Inferior parietal cortex (tissue), 1 donor: ENCODE results near the gene GNAQ.

ENCODE experiments used
- DNase-seq: peaks from one replicate; pipeline ENCODE4 v3.0.0-alpha.2; 2016; ENCODE audit errors: extremely low spot score

GNAQ gene

GRCh38 chr9:78031893-78032729, 500 bp upstream of the GNAQ start:
- peak; percentile 84 for DNase-seq

GRCh38 chr9:78030553-78031443, 813 bp downstream of the GNAQ start:
- no peak for DNase-seq

- DNase-seq = no peak
Measured at GRCh38 chr9:78030296-78030552, 1.4 kb downstream of the GNAQ start.

- peak; percentile 68 for DNase-seq
Measured at GRCh38 chr9:78029551-78030295, 1.9 kb downstream of the GNAQ start.

DNA sequence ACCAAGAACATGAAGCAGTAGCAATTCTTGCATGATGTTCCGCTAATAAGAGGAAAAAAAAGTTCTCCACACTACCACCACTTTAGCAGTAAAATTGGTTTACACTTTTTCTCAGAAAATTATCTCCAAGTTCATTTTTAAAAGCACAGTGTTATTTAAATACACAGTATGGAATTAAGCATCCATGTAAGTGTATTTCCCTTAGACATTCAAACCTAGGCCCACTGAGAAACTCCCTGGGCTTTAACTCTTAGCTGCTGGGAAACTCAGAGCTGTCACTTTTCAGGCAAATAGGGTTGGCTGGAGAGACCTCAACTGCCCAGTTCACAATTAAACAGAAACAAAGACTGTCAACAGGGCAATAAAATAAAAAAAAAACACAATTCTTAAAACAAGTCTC, 2.7 kb downstream of the GNAQ start:
- DNase-seq = no peak

DNA sequence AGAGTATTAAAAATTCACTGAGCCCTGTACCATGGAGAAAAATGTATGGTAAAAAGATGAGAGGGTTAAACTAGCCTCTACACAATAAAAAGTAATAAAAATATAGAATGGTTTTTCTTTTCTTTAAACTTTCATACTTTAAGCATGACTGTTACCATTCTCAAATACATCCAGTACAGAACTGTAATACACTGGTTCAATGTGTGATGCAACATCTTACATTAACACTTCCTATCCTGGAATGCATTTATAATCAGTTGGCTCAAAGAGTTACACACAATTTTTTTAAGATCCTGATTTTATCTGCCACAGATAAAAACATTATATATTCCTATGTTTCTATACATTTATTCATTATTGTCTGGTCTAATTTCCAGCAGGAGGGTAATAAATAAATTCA, 4.7 kb downstream of the GNAQ start:
- DNase-seq = no peak

DNA sequence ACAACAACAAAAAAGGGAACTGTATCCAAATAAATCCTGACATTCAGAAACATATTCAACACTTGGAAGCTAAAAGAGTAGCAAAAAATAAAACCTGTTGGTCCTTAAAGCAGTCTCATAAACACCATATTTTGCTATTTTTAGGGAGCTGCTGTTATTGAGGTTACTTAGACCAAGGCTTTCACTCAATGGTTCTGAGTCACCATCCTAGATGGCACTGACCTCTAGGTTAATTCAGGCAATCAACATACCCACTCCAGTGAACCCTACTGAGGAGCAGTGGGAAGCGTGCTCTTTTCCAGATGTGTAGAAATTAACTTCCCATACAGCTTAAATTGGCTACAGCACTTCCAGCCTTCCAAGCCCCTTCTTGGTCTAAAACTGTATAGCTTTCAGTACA, 5.2 kb downstream of the GNAQ start:
- DNase-seq = no peak

DNA sequence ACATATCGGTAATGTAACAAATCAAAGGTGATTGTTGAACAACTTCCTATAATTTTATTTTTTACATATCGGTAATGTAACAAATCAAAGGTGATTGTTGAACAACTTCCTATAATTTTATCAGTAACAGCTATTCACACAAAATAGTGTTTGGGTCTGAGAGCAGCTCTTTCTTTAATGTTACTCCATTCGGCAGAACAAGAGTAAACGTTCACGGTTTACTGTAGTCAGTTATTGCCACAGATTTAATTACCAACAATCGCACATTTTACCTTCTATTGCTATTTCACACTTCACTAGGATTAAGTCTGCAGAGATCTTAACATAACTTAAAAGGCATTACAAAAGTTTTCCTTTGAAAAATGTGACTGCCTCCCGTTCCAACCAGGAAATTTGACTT, 6.4 kb downstream of the GNAQ start:
- no peak for DNase-seq

GRCh38 chr9:78023003-78023741, 8.4 kb downstream of the GNAQ start:
- DNase-seq = no peak

DNA sequence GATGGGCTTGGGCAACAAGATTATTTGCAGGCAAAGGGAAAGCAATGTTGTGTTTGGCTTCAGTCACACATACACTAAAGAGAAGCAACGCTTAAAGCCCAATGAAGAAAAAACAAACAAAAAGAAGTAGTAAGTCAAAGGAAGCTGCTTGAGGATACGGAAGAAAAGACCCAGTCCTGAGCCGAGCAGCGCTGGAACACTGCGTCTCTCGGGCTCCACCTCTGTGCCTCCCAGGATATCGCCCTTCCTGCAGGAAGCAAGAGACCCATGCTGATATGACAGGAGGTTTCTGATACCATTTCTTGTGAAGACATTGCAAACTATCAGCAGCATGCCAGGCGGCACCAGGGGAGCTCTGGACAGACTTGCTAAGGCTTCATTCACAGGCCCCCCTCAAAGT, 9.9 kb downstream of the GNAQ start:
- no peak for DNase-seq

DNA sequence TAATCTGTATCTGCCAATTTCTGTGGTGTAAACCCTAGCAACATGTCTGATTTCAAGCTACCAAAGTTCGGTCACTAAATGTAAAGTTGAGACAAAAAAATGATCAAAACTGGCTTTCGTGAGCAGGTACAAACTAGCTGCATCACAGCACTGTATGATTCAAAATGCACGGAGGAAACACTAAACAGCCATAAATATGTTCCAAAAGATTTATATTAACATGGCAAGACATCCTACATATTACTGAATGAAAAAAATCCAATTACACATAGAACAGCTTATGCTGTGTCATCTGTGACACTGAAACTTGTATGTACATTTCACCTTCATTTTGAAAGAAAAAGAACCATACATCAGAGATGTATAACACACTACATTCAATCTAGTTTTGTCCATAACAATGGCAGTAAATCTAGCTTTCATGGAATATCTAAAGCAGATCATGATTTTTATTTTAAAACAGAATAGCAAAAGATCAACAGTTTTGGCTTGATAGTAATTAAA, 14.4 kb downstream of the GNAQ start:
- no peak for DNase-seq

DNA sequence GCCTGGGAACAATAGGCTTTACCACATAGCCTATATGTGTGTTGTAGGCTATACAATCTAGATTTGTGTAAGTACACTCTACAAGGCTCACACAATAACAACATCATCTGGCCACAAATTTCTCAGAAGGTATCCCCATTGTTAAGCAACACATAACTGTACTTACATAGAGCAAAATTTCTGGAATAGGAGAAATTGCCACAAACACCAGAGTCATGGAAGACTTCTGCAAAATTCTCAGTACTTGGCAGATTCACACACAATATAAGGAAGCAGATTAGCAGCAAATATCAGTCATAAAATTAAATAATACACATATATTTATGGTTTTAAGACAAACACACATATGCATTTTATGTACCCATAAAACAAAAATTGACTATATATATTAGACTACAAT, 16.4 kb downstream of the GNAQ start:
- no peak for DNase-seq

DNA sequence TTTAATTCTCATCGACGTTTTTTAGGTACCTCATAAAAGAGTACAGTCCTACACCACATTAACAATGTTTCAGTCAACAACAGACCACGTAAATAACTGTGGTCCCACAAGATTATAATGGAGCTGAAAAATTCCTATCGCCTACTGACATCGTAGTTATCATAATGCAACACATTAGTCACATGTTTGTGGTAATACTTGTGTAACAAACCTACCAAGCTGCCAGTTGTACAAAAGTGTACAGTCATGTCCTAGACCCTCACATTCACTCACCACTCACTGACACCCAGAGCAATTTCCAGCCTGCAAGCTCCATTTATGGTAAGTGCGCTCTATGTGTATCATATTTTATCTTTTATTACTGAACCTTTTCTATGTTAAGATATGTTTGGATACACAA, 16.8 kb downstream of the GNAQ start:
- no peak for DNase-seq

DNA sequence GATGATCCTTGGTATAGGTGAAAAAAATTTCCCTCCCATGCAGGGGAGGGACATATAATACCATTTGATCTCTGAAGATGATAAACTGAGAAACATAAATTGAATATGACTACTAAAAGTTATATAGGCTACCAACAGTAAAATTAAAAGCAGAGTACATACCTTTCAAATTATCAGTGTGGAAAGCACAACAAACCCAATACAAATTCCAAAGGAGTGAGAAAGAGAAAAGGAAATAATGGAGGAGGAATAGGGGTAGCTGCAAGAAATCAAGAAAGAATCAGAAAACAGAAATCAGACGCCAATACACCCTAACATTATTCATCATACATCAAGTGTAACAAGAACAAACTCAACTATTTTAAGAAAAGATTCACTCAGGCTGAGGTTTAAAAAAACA, 17.7 kb downstream of the GNAQ start:
- DNase-seq = no peak

DNA sequence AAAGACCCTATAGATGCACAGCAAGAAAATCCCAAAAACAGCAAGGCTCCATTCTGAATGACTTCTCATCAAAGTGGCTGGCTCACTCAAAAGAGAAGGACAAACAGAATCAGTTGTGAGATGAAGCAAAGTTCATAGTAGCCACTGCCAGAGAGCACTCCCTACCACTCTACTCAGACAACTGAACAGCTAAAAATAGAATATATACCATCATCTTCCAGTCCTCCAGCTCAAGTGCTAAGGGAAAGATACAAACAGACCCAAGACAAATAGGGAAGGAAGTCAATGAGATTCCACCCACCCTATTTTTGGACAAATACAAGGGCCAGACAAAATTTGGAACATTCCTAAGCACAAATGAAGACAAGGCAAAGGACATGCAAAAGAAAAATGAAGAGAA, 20.6 kb downstream of the GNAQ start:
- DNase-seq = no peak

DNA sequence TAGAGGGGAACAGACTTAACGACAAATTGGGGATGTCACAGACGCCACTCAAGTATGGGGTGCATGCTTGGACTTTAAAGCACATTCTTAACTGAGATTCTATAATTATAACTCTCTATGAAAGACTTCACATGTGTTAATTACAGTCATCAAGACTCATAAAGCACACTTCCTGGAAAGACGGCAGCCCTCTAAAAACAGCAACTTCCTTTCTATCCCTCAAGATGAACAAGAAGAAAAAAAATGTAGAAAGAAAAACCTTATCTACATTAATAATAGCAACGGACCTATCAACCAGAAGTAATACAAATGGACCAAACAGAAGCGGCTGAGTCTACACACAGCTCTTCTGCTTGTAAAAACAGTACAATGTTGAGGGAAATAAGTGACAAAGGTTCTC, 21.2 kb downstream of the GNAQ start:
- DNase-seq = no peak

DNA sequence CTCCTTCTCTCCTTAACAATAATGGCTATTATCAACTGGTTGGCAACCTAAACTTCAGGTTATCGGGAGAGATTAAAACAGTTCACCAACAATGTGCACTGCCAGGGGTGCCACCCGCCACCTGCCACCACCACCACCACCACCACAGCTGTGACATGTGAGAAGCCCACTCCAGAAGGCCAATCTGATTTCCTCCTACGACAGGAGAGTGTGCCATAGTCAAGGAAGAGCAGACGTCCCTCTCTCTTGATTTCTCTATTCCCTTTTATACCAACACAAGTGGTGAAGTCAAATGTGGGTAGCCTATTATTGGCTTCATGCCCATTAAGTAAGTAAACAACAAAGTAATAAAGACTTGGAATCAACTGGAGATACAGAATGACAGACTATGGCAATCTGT, 22.4 kb downstream of the GNAQ start:
- no peak for DNase-seq

DNA sequence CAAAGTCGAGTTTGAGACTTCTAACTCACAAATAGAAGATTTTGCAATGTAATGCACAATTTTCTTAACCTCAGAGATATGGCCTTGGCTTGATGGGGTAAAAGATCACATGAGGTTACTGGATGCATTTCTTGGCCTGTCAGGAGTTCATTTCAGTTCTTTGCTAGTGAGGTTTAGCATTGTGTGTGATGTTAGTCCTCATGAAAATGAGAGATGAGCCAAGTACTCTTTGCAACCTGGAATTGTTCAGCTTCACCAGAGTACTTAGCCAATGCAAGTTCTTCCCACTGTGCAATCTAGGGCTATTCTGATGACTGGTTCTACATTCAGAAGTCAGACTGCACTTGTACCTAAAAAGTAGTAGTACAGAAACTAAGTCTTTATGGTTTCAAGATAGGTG, 24.9 kb downstream of the GNAQ start:
- DNase-seq = no peak

DNA sequence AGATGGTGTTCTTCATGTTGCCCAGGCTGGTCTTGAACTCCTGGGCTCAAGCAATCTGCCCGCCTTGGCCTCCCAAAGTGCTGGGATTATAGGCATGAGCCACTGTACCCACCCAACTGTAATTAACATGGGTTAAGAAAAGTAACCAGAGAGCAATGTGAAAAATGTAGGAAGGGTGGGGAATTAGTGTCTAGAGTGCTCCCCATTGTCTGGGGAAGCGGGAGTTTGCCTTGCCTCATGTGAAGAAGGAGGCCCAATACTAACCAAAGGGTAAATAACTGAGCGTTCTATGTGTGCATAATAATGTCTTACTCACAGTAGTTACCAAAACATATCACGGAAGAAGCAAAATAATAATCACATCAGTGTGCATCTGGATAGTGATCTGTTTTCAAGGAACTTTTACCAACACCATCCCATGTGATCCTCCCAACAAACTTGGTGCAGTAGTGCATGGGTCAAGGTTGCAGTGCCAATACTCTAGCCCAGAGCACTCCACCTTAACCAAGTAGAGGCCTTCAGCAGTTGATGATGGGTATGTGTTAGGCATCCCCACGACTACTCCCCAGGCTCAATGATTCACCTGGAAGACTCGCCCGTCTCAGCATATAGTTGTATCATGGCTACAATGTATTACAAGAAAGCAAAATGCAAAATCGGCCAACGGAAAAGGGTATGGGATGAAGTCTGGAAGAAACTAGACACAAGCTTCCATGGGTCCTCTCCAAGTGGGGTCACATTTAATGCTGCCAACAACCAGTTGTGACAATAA, 26.2 kb downstream of the GNAQ start:
- no peak for DNase-seq

- DNase-seq = no peak
Measured at GRCh38 chr9:78004478-78005229, 27.0 kb downstream of the GNAQ start.
